ENCODE data around the gene FMO5.

DNA sequence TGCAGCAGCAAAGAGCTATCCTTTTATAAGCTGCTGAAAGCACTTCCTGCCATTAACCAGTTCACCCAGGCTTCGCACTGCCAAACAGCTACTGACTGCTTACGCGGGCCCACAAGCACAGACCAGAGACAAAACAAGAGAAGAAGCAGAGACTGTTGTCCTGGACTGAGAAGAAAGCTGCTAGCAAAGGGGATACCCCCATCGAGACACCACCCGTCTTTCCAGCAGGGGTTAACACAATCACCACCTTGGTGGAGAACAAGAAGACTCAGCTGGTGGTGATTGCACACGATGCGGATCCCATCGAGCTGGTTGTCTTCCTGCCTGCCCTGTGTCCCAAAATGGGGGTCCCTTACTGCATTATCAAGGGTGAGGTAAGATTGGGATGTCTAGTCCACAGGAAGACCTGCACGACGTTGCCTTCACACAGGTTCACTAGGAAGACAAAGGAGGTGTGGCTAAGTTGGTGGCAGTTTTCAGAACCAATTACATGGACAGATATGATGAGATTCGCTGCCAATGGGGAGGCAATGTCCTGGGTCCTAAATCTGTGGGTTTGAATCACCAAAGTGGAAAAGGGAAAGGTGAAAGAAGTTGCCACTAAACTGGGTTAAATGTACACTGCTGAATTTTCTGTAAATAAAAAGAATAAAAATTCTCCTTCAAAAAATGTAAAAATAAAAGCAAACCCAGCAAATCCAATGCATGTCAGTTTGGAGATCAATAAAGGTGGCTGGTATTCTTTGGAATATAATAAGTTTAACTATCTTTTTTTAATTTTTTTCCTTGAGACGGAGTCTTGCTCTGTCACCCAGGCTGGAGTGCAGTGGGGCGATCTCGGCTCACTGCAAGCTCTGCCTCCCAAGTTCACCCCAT lies 1.2 kb downstream of the FMO5 start:
- TF ChIP-seq EZH2 (IDR thresholded peaks at IDR 0.05; ENCODE audit: borderline replicate concordance, low read depth, low read length, severe bottlenecking): no peak
- TF ChIP-seq, protein P1, sequence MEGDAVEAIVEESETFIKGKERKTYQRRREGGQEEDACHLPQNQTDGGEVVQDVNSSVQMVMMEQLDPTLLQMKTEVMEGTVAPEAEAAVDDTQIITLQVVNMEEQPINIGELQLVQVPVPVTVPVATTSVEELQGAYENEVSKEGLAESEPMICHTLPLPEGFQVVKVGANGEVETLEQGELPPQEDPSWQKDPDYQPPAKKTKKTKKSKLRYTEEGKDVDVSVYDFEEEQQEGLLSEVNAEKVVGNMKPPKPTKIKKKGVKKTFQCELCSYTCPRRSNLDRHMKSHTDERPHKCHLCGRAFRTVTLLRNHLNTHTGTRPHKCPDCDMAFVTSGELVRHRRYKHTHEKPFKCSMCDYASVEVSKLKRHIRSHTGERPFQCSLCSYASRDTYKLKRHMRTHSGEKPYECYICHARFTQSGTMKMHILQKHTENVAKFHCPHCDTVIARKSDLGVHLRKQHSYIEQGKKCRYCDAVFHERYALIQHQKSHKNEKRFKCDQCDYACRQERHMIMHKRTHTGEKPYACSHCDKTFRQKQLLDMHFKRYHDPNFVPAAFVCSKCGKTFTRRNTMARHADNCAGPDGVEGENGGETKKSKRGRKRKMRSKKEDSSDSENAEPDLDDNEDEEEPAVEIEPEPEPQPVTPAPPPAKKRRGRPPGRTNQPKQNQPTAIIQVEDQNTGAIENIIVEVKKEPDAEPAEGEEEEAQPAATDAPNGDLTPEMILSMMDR (IDR thresholded peaks at IDR 0.05; ENCODE audit: borderline replicate concordance, extremely low read depth, low read length, poor library complexity, severe bottlenecking): no peak

Measured in DND-41 (cell line).